Measurements from ENCODE around the gene DNAH9.

The DNAH9 gene

DNA sequence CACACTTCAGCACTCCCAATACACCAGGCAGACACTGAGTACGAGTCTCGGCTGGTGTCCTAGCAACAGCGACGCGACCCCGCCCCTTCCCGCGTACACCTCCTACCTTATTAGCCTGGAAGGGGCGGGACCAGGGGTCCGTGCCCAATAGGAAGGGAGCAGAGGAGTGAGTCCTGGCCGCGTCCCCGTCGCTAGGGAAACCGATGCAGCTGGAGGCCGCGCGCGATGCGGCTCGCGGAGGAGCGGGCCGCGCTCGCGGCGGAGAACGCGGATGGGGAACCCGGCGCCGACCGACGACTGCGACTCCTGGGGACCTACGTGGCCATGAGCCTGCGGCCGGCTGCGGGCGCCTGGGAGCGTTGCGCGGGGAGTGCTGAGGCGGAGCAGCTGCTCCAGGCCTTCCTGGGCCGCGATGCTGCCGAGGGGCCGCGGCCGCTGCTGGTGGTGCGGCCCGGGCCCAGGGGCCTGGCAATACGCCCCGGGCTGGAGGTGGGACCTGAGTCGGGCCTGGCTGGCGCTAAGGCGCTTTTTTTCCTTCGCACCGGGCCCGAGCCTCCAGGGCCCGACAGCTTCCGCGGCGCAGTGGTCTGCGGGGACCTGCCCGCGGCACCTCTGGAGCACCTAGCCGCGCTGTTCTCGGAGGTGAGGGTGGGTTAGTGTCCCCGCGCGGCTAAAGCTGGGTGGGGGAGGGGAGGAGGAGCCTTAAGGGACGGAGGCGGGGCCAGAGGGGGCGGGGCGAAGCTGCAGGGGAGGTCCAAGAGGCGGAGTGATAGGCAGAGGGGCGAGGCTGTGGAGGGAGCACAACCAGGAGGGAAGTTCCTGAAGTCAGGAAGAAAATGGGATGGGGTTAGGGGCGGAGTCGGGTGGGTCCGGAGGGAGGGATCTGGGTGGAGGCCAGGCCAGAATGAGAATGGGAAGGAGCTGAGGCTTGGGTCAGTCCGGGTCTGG is at the start of gene DNAH9:
Gene DNAH9 (plus strand): TSS at position 197 of the 948 bp plus-strand sequence. CDS start 29 bp downstream, at position 226.
- no peak for DNase-seq (ENCODE audit: low read depth, low spot score)

DNA sequence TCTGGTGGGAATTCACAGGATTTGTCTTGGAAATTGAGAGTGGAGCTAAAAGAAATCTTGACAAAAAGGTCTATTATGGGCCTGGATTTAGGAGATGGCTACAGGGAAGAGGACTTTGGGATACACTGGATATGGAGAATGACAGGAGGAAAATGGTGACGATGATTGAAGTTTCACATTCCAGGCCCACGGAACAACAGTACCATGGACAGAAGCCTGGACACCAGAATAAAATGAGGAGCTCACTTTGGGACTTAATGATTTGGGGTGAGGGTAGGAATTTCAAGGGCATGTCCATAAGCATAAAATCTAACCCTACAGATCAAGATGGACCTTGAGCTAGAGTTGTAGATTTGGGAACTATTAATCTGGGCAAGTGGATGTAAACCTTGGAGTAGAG is 47.8 kb upstream of the DNAH9 start:
- DNase-seq (ENCODE audit: low read depth, low spot score) = no peak

DNA sequence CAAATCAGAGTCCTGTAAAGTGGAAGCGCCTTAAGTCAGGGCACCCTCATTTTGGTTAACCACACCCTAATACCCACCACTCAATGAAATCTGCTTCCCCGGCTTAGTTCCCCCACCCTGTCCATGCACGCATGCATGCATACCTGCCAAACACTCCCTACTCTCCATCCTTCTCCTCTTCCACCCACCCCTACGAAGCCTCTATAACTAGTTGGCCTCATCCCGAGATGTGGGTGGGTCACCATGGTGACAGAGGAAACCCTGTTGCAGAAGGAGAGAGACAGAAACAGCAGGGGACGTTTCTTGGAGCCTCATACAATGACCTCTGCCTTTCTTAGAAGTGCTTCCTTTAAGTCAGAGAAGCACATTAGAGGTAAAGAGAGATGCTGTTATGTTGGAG is 46.8 kb upstream of the DNAH9 start:
- DNase-seq (ENCODE audit: low read depth, low spot score) = no peak

GRCh38 chr17:11553135-11553534 is 45.1 kb upstream of the DNAH9 start:
- no peak for DNase-seq (ENCODE audit: low read depth, low spot score)

- DNase-seq (ENCODE audit: low read depth, low spot score) = no peak
These were observed 44.2 kb upstream of the DNAH9 start for GRCh38 chr17:11554042-11554441.

- no peak for DNase-seq (ENCODE audit: low read depth, low spot score)
These were observed 43.7 kb upstream of the DNAH9 start for GRCh38 chr17:11554542-11554941.

GRCh38 chr17:11555530-11555929 is 42.7 kb upstream of the DNAH9 start:
- DNase-seq (ENCODE audit: low read depth, low spot score) = no peak

GRCh38 chr17:11557727-11558452 is 40.4 kb upstream of the DNAH9 start:
- DNase-seq (ENCODE audit: low read depth, low spot score) = no peak

DNA sequence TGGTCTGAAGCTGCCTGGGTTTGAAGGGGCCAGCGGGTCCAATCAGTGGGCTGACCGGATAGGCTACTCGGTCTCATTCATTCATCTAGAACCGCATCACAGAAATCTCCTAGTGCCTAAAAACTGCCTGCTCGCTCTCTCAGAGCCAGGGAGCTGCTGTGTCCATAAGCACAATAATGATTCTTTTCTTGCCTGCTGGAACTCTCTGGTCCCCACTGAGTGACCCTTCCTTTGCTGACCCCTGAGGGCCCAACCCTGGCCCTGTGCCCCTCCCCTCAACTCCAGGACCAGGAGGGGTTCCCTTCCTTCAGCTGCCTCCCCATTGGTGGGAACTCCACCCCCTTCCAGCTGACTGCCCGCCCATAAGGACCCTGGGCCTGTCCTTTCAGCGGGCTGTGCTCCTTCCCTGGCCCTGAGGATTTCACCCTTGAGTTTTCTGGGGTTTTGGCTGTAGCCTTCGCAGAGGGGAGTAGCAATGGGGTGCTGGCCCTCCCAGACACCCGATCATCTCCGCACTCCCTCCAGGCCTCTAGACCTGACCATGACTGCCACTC is 39.5 kb upstream of the DNAH9 start:
- DNase-seq (ENCODE audit: low read depth, low spot score) = no peak

GRCh38 chr17:11559601-11560000 is 38.7 kb upstream of the DNAH9 start:
- DNase-seq (ENCODE audit: low read depth, low spot score) = no peak

GRCh38 chr17:11561281-11561680 is 37.0 kb upstream of the DNAH9 start:
- no peak for DNase-seq (ENCODE audit: low read depth, low spot score)

DNA sequence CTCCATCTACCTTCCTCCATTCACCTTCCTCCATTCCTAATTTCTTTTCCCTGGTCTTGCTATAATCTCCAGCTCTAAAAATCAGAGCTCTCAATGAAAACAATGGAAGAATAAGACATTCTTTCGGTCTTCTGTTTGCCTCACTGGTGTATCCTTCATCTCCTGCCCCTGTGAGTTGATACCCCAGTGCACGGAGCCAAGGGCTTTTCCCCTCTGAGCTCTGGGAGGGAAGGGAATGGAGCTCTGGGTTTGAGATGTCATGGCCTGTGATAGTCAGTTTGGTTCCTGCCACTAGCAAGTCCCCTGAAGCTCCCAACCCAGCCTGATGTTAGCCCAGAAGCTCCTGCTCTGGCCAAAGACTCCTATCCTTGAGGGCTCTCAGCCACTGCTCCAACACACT is 36.6 kb upstream of the DNAH9 start:
- DNase-seq (ENCODE audit: low read depth, low spot score) = no peak

- DNase-seq (ENCODE audit: low read depth, low spot score) = no peak
These were observed 33.5 kb upstream of the DNAH9 start for GRCh38 chr17:11564589-11565380.

- no peak for DNase-seq (ENCODE audit: low read depth, low spot score)
These were observed 32.7 kb upstream of the DNAH9 start for GRCh38 chr17:11565591-11565990.

GRCh38 chr17:11578998-11579397 is 19.3 kb upstream of the DNAH9 start:
- no peak for DNase-seq (ENCODE audit: low read depth, low spot score)

DNA sequence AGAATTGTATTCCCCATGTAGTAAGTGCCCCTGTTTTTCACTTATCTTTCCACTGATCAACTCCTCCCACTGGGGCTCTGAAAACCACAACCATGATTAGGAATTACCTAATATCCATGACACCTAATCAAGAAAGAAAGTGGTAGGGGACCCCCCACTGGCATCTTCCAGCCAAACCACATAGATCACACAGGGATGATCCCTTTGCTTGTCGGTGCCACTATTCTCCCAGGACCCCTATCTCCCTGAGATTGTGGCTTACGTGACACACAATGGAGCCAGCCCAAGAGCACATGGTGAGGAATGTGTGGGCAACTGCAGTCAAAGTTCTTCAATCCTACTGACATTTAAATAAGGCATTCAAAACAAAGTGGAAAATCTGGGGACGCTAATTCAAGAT is 17.6 kb upstream of the DNAH9 start:
- DNase-seq (ENCODE audit: low read depth, low spot score) = no peak

DNA sequence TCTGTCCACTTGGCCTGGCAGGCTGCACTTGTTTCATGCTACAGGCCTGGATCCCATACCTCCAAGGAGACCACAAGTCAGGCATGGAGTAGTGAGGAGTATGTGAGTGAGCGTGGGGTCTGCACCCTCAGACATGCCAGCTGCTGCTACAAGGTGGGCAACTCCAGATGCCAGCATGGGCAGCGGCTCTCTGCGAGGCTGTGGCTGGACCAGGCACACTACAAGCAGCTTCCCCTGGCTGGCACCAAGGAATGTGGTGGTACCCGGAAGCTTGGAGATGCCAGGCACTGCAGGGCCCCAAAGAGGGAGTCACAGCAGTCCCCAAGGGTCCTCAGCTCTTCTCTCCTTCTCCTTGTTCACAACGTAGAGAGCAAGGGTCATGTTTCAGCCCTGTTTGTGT is 16.1 kb upstream of the DNAH9 start:
- DNase-seq (ENCODE audit: low read depth, low spot score) = no peak

DNA sequence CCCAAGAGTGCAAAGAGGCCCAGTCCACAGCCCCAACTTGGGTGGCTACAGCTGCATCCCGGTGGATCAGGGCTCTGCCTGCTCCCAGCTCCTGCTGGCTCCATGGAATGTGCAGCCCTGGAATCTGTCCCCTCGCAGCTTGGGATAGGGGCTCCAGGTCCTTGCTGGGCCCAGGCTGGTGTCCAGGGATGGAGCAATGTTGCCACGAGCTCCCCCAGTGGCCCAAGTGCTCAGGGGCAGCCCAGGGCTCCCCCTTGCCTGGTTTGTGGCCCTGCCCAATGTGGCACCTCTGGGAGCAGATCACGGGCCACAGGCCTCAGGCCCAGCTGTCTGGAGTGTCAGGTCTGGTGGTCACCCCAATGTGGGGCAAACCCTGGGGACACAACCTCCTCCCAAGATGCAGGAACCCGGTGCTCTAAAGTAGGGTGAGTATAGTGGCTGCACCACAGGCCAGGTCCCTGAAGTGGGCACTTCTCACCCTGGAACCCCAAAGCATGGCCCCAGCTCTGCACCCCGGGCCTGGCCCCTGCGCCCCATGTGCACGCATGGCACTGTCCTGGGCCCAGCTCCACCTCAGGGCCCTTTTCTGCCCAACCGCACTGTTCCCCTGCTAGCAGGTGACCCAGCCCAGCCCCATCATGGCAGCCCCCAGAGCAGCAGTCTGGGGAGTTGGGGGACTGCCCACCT is 14.8 kb upstream of the DNAH9 start:
- no peak for DNase-seq (ENCODE audit: low read depth, low spot score)

GRCh38 chr17:11589716-11590115 is 8.6 kb upstream of the DNAH9 start:
- DNase-seq (ENCODE audit: low read depth, low spot score) = no peak

DNA sequence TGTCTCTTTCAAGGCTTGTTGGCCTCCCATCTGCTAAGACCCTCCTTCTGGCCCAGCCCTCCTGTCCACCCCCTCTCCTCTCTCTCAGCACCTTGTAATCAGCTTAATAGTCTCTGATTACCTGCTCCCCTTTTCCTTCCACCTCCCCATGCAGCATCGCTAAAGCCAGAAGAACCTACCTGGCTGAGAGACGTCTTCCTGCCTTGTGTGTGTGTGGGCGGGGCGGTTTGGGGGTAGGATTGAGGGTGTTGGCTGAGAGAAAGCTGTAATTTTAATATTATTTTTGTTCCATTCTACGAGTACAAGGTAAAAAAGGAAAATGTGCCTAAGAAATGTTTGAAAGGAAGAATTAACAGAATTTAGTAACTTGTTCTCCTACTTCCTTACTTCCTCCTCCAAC is 3.4 kb downstream of the DNAH9 start:
- no peak for DNase-seq (ENCODE audit: low read depth, low spot score)

DNA sequence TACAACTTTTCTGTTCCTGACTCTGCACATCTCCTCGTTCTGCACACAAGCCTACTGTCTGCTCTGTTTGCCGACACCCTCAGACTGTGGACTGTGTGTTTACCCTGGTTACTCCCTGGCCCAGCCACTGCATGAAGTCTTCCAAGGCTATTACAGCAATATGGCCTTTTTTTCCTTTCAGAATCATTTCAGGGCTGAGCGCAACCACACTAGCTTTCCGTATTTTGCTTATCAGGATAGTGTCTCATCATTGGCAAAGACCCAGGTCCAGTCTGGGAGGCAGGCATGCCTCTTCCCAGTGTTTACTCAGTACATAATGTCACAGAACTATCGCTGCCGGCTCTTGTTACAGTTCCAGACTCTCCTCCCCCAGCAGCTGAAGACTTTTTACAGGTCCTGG is 10.1 kb downstream of the DNAH9 start:
- no peak for DNase-seq (ENCODE audit: low read depth, low spot score)

Data from smooth muscle cell of the brain vasculature (primary cell).